ENCODE measurements around the gene GSG1L. TPM values are rescaled to one million over a fixed set of nuclear protein-coding genes. Genes with fewer than 3 reads are reported as not detected.

Gene GSG1L
- total and polyA plus RNA-seq, 2 experiments from 2014 or later = not detected

GRCh38 chr16:27984121-27984520 lies 79.4 kb downstream of the GSG1L start:
- H3K9me3 ChIP-seq (ENCODE audit: low read depth) = no peaks in the 10 kb centered on the region
- DNase-seq (ENCODE audit: low spot score) = no peak
- H3K36me3 ChIP-seq (replicated peaks; ENCODE audit: insufficient read depth, low read depth) = no peaks in the 10 kb centered on the region
- WGBS (ENCODE audit: low lambda C conversion rate, missing lambda C conversion rate) = 86% methylated on average over 7 of the region's 7 CpGs
- no peak overlapping the region for H3K4me3 ChIP-seq
- H3K9me2 ChIP-seq (replicated peaks; ENCODE audit: insufficient read depth) = no peaks in the 10 kb centered on the region
- no peak for TF ChIP-seq EZH2phosphoT487 (IDR thresholded peaks at IDR 0.05; ENCODE audit: low read depth, severe bottlenecking, unreplicated experiment)
- TF ChIP-seq EZH2 (IDR thresholded peaks at IDR 0.05; ENCODE audit: borderline replicate concordance) = no peak
- TF ChIP-seq, protein P1, sequence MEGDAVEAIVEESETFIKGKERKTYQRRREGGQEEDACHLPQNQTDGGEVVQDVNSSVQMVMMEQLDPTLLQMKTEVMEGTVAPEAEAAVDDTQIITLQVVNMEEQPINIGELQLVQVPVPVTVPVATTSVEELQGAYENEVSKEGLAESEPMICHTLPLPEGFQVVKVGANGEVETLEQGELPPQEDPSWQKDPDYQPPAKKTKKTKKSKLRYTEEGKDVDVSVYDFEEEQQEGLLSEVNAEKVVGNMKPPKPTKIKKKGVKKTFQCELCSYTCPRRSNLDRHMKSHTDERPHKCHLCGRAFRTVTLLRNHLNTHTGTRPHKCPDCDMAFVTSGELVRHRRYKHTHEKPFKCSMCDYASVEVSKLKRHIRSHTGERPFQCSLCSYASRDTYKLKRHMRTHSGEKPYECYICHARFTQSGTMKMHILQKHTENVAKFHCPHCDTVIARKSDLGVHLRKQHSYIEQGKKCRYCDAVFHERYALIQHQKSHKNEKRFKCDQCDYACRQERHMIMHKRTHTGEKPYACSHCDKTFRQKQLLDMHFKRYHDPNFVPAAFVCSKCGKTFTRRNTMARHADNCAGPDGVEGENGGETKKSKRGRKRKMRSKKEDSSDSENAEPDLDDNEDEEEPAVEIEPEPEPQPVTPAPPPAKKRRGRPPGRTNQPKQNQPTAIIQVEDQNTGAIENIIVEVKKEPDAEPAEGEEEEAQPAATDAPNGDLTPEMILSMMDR (IDR thresholded peaks at IDR 0.05; ENCODE audit: poor library complexity) = no peak
- H2AFZ ChIP-seq = no peak overlapping the region
- no peaks in the 10 kb centered on the region for H3K27me3 ChIP-seq
- no peaks in the 10 kb centered on the region for H4K20me1 ChIP-seq (ENCODE audit: insufficient read depth, poor library complexity, severe bottlenecking)
- H3K4me1 ChIP-seq (ENCODE audit: insufficient read depth) = no peaks in the 10 kb centered on the region
- H3K27ac ChIP-seq = no peak overlapping the region
- H3K4me2 ChIP-seq = no peak overlapping the region
- no peaks in the 10 kb centered on the region for H3K79me2 ChIP-seq

DNA sequence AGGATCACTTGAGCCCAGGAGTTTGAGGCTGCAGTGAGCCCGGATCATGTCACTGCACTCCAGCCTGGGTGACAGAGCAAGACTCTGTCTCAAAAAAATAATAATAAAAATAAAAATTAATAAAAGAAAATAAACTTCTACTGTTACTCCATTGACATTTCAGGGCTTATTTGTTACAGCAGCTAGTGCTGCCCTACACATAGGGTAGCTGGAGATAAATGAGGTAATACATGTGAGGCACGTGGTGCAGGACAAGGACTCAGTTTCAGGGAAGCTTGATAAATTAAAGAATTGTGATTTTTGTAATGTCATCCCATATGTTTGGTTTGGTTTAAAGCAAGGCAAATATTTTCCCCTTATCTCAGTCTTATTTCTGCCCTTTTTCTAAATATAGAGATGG lies 80.3 kb downstream of the GSG1L start:
- H3K27me3 ChIP-seq = no peaks in the 10 kb centered on the region
- no peaks in the 10 kb centered on the region for H3K4me1 ChIP-seq (ENCODE audit: insufficient read depth)
- no peak for DNase-seq (ENCODE audit: low spot score)
- 90% methylated on average over 2 of the region's 2 CpGs for WGBS (ENCODE audit: low lambda C conversion rate, missing lambda C conversion rate)
- H3K27ac ChIP-seq = no peak overlapping the region
- H3K36me3 ChIP-seq (replicated peaks; ENCODE audit: insufficient read depth, low read depth) = no peaks in the 10 kb centered on the region
- no peaks in the 10 kb centered on the region for H3K79me2 ChIP-seq
- no peak overlapping the region for H3K4me2 ChIP-seq
- H2AFZ ChIP-seq = no peak overlapping the region
- no peak overlapping the region for H3K4me3 ChIP-seq
- no peaks in the 10 kb centered on the region for H3K9me2 ChIP-seq (replicated peaks; ENCODE audit: insufficient read depth)
- TF ChIP-seq, protein P1 (IDR thresholded peaks at IDR 0.05; ENCODE audit: poor library complexity) = no peak
- TF ChIP-seq EZH2phosphoT487 (IDR thresholded peaks at IDR 0.05; ENCODE audit: low read depth, severe bottlenecking, unreplicated experiment) = no peak
- no peak for TF ChIP-seq EZH2 (IDR thresholded peaks at IDR 0.05; ENCODE audit: borderline replicate concordance)
- H3K9me3 ChIP-seq (ENCODE audit: low read depth) = no peaks in the 10 kb centered on the region
- no peaks in the 10 kb centered on the region for H4K20me1 ChIP-seq (ENCODE audit: insufficient read depth, poor library complexity, severe bottlenecking)

- H3K9me3 ChIP-seq (ENCODE audit: low read depth) = no peaks in the 10 kb centered on the region
- 71% methylated on average over 5 of the region's 5 CpGs for WGBS (ENCODE audit: low lambda C conversion rate, missing lambda C conversion rate)
- no peaks in the 10 kb centered on the region for H3K4me1 ChIP-seq (ENCODE audit: insufficient read depth)
- DNase-seq (ENCODE audit: low spot score) = no peak
- no peak overlapping the region for H2AFZ ChIP-seq
- no peaks in the 10 kb centered on the region for H3K27me3 ChIP-seq
- no peaks in the 10 kb centered on the region for H4K20me1 ChIP-seq (ENCODE audit: insufficient read depth, poor library complexity, severe bottlenecking)
- no peak overlapping the region for H3K27ac ChIP-seq
- H3K79me2 ChIP-seq = no peaks in the 10 kb centered on the region
- no peaks in the 10 kb centered on the region for H3K36me3 ChIP-seq (replicated peaks; ENCODE audit: insufficient read depth, low read depth)
- no peak overlapping the region for H3K4me3 ChIP-seq
- no peak overlapping the region for H3K4me2 ChIP-seq
- H3K9me2 ChIP-seq (replicated peaks; ENCODE audit: insufficient read depth) = no peaks in the 10 kb centered on the region
- TF ChIP-seq, protein P1 (IDR thresholded peaks at IDR 0.05; ENCODE audit: poor library complexity) = no peak
- TF ChIP-seq EZH2 (IDR thresholded peaks at IDR 0.05; ENCODE audit: borderline replicate concordance) (no peak), EZH2phosphoT487 (IDR thresholded peaks at IDR 0.05; ENCODE audit: low read depth, severe bottlenecking, unreplicated experiment) (no peak)
These were observed 81.3 kb downstream of the GSG1L start for GRCh38 chr16:27982184-27982583.
